ENCODE measurements around the gene GALNT14.
"Not testable (repeated sequence)": the region's sequence is repeated elsewhere in the genome, so short reads cannot be mapped to it uniquely, and the experiment has no call there.

Gene GALNT14

DNA sequence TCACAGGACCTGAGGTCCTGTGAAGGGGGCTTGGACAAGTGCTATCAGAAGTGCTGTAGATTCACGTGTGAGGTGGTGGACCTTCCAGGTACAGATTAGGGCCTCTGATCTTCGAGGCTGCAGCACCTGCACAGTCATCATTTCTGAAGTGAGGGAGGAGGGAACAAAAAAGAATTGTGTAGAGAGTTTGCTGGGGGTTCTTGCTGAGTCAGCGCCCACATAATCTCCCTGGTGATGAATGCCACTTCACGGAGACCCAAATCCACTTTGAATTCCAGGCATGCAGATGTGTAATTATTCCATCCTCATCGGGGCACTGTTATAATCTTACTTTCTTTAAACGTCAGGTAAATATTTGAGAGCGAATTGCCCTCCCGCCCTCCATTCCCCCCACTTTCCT lies 202.4 kb downstream of the GALNT14 start:
- no peak for DNase-seq

DNA sequence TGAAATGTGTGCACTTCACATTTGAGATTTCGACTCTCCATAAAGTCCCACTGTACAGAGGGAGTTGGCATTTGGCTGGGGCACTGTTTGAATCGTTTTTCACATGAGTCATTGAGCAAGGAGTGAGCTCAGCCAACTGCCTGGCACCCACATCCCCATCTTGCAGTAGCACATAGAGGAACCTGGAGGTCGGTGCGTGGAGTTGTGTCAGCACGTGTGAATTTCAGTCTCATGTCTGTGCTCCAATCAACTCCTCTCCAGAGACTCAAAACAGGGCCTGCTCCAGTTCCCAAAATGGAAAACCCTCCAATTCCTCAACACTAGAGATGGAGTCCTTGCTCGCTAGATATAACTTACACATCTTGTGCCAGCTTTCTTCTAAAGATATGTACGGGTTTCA lies 204.2 kb downstream of the GALNT14 start:
- DNase-seq: no peak

- DNase-seq: no peak
Observed at GRCh38 chr2:30933496-30933895, 204.7 kb downstream of the GALNT14 start.

DNA sequence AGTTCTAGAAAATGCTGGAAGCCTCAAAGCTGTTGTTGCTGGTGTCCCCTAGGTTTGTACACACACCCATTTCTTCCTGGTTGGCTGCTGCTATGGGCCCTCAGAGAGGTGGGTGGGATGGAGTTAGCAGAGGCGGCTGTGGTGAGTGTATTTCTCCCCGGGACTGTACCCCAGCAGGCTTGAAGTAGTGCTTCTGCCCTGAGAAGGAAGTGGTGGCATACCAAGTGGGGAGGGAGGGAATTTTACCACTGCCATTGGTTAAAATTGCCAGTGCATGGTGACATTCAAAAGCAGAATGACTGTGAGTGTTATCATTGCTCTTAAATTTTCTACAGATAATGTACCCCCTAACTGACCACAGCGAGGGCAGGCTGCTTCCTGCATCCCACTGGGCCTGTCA lies 205.4 kb downstream of the GALNT14 start:
- no peak for DNase-seq

- DNase-seq: no peak
Observed at GRCh38 chr2:30931841-30932407, 206.3 kb downstream of the GALNT14 start.

DNA sequence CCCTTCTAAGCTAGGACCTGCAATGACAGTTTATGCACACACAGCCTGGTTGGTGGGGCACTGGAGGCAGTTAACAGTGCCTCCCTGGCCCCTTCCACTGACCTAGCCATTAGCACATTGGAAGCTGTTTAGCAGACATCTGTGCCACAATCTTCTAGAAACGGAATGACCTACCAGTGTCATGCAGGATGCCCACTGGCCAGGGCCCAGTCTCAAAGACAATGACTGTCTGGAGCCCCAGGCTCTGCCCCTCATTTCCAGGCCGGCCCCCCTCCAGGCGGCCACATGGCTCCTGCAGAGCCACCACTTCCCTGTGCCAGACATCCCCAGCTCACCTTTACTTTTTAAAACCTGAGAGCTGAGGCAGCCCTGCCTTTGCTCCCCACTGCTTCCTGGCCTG lies 207.5 kb downstream of the GALNT14 start:
- DNase-seq: no peak

DNA sequence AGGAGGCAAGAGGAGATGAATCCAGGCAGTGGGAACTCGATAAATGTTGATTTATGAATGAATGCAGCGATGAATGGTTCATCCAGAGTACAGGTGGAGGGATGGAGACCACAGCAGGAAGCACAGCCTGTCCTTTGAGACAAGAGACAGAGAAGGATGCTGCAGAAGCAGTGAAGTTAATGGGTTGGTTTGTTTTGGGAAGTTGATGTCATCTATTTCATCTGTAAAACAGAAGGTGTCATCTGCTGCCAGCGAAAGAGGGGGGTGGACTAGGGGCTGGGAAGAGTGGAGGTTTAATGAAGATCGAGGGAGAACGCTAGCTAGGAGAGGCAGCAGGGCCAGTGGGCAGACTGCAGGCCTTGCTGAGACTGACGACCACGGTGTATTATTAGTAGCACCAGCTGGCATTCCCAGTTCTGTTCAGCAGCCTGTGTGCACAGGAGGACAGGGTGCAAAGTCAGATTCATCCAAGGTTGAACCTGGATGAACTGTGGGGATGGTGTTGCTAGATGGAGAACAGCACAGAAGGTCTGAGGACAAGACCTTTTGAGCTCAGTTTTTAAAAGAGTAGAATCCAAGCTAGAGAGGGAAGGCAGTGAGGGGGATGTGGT lies 210.7 kb downstream of the GALNT14 start:
- DNase-seq: no peak

DNA sequence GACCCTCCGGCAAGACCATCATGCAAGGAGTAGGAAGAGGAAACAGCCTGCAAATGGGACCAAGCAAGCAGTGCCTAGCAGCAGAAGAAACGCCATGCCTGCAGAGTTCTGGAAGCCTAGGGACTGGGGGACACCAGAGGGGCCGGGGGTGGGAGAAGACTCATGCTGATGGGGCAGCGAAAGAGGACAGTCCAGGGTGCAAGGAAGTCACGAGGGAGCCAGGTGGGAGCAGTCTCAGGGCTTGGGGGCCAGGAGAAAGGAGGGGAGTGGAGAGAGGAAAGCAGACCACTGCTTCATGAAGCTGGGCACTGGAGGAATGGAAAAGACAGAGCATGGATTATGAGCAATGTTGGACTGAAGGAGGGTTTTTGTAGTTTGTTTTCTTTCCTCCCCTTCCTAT lies 211.6 kb downstream of the GALNT14 start:
- no peak for DNase-seq

GRCh38 chr2:30923623-30924022 lies 214.6 kb downstream of the GALNT14 start:
- DNase-seq: no peak

GRCh38 chr2:30920511-30920910 lies 217.7 kb downstream of the GALNT14 start:
- no peak for DNase-seq

- no peak for DNase-seq
Observed at GRCh38 chr2:30915486-30915885, 222.8 kb downstream of the GALNT14 start.

- DNase-seq: no peak
Observed at GRCh38 chr2:30914456-30914855, 223.8 kb downstream of the GALNT14 start.

DNA sequence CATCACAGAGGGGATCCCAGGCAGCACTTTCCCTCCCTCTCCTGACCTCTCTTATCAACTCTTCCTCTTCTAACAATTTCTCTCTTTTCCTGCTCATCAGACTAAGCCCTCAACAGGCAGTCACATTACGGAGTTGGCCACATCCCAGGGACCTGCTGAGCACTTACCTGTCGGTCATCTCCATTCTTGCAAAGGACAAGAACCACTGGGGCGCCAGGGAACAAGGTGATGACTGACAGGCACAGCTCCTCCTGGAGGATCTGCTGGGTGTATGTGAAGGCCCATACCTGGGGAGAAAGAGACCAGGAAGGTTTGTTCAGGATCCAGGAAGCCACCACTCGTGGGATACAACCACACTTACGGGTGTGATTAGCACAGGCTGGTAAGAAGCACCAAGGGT lies 226.2 kb downstream of the GALNT14 start:
- no peak for DNase-seq

GRCh38 chr2:30911327-30911726 lies 226.9 kb downstream of the GALNT14 start:
- DNase-seq: no peak

DNA sequence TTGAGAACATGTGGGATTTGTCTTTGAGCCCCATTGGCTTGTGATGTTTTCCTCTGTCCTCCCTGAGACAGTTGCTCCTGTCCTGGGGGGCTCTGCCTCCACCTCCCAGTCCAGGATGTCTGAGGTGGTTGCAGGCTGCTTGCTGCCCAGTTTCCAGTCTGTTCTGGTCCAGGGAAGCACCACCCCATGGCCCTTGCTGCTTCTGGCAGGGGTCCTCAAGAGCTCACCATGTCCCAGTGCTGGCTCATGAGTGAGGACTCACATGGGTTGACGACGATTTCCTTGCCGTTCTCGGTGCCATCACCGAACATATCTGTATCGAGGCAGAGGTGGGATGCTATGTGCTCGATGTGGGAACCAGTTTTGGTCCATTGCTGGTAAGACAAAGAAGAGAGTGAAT lies 227.6 kb downstream of the GALNT14 start:
- no peak for DNase-seq

DNA sequence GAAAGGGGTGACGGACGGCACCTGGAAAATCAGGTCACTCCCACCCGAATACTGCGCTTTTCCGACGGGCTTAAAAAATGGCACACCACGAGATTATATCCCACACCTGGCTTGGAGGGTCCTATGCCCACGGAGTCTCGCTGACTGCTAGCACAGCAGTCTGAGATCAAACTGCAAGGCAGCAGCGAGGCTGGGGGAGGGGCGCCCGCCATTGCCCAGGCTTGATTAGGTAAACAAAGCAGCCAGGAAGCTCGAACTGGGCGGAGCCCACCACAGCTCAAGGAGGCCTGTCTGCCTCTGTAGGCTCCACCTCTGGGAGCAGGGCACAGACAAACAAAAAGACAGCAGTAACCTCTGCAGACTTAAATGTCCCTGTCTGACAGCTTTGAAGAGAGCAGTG lies 233.8 kb downstream of the GALNT14 start:
- DNase-seq: not testable (repeated sequence)

DNA sequence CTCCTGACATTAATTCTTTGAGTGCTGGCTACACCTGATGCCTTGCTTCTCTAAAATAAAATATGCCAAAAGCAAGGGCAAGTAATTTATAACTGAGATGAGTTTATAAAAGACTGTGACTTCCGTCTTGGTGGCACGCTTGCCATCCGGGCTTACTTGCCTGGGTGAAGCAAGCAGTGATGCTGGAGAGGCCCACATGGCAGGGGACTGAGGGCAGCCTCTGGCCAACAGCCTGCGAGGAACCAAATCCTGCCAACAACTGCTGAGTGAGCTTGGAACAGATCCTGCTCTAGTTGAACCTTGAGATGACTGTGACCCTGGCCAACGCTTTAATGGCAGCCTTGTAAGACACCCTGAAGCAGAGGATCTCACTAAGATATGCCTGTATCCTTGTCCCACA lies 234.9 kb downstream of the GALNT14 start:
- DNase-seq: no peak

GRCh38 chr2:30900381-30900780 lies 237.9 kb downstream of the GALNT14 start:
- DNase-seq: no peak

- DNase-seq: no peak
Observed at GRCh38 chr2:30899516-30900054, 238.7 kb downstream of the GALNT14 start.

GRCh38 chr2:30897539-30897938 lies 240.7 kb downstream of the GALNT14 start:
- no peak for DNase-seq

DNA sequence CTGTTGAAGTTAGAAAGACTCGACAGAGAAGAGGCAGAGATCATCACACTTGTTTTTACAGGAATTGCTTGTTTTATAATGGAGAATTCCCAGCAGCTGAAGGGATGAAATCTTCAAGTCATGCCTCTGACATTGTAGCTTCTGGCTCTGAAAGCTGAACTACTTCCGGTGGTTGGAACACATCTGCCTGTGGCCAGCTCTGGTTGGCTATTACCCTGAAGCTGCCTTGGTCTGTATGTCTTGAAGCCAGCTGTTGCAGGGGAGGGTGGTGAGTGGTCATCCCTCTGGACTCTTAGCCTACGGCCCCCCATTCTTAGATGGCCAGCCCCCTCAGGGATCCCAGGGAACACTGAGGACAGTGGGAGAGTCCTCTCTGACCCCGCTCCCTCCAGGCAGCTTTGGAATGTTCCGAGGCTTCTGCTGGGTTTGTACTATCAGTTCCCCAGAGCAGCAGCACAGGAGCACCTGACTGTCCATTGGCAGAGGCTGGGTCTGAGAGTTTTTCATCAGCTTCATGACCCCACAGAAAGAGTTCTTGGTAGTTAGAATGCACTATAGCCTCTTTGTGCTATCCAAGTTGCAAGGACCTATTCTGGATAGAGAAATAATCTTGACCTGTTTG lies 243.6 kb downstream of the GALNT14 start:
- no peak for DNase-seq

DNA sequence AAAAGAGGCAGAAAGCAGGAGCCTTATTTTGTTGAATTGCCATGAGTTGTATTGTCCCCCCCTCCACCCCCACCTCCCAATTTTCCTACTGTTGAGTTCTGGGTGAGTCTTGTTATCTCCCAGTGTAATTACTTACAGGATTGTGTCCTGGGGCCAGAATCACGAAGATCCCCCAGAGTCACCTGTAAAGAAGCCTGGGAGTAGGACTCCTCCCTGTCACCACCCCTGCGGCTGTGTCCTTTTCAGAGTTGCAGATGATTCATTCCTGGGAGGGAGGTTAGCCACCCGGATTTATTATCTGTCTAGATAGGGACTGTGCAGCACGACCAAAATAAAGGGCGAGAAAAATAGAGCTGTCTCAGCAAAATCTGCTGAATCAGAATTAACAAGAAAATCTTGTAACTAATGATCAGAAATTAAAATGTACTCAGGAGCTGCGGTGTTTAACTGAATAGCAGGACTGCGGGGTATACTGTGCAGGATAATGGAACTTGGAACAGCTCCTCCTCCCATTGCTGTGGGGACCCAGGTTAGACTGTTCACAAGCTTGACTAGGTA lies 249.3 kb downstream of the GALNT14 start:
- no peak for DNase-seq

DNA sequence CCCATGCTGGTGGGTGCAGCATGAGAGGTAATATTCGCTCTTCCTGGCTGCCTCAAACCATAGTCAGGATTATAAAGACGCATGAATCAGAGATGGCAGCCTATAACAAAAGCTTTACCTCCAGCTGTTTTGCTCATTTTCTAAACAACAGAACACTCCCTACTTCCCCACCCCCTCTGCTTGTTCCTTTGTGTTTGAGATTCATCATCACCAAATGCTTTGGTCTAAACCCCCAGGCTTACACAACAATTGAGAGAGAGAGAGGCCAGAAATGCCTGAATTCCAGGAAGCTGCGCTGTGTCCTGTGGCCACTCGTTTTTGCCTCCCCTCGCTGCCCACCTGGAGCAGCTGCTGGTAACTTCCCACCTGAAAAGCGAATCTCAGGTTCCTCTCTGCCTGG lies 252.2 kb downstream of the GALNT14 start:
- no peak for DNase-seq

- no peak for DNase-seq
Observed at GRCh38 chr2:30883822-30884221, 254.4 kb downstream of the GALNT14 start.

All from NCI-H1092 (cell line).